ENCODE data around the gene EIF4E2. TPM values are rescaled to one million over a fixed set of nuclear protein-coding genes. Genes with fewer than 3 reads are reported as not detected.

The EIF4E2 gene
- total RNA-seq, 2 donors from 2014 or later = 54.0 to 62.0 TPM

GRCh38 chr2:232542715-232543467, 7.6 kb upstream of the EIF4E2 start:
- ATAC-seq (no peak), DNase-seq (ENCODE audit: low spot score in 2 of 2) (peak in 1 of 2 donors; percentile 33)
- no peaks in the 10 kb centered on the region for H3K9me3 Mint-ChIP-seq

DNA sequence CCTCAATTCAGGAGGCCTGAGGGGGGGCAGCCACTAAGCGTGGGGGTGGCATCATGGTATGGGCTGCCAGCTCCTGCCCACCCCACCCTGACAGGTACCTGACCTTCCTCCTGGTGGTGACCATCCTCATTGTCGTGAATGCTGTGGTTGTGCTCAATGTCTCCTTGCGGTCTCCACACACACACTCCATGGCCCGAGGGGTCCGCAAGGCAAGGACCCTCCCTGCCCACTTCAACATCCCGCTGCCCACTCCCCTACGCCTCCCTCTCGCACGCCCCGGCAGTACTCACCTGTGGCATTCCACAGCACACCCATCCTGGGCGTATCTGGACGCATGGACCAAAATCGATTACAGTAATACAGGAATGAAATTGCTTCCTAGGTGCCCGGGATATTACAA, 7.0 kb upstream of the EIF4E2 start:
- ATAC-seq (no peak), DNase-seq (ENCODE audit: low spot score in 2 of 2) (no peak)
- peaks cover 15 to 35% of the 10 kb centered on the region in 2 donors for H3K36me3 Mint-ChIP-seq
- H3K27ac Mint-ChIP-seq = no peak overlapping the region
- H3K9me3 Mint-ChIP-seq = peaks cover 1 to 2% of the 10 kb centered on the region in 2 donors

More at GRCh38 chr2:232542715-232543467, 7.6 kb upstream of the EIF4E2 start:
- Mint-ChIP-seq H3K36me3 (peaks cover 10 to 30% of the 10 kb centered on the region in 2 donors), H3K27ac (no peak overlapping the region)

DNA sequence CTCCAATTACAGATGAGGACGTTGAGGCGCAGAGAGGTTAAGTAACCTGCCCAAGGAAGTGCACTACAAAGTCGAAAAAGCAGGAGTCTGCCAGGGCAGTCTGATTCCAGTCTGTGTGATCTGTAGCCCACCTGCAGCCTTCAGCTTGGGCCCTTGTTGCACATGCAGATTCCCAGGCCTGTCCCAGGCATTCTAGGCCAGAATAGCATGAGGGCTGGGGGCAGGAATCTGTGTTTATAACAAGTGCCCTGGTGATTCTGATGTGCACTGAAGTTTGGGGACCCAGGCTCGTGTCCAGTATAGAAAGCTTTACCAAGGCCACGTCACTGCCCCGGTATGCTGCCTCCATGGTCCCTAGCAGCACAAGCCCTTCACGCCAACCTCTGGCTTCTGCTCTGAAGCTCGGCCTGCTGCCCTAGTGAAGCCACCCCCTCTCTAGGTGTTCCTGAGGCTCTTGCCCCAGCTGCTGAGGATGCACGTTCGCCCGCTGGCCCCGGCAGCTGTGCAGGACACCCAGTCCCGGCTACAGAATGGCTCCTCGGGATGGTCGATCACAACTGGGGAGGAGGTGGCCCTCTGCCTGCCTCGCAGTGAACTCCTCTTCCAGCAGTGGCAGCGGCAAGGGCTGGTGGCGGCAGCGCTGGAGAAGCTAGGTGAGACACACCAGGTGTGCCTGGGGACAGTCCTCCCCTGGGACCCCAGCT, 6.4 kb upstream of the EIF4E2 start:
- ATAC-seq (no peak), DNase-seq (ENCODE audit: low spot score in 2 of 2) (no peak)
- H3K9me3 Mint-ChIP-seq = peaks cover 4% of the 10 kb centered on the region in 2 donors
- H3K27ac Mint-ChIP-seq = peak overlapping the region in 1 of 2 donors; percentile 50
- H3K36me3 Mint-ChIP-seq = peaks cover 21 to 41% of the 10 kb centered on the region in 2 donors

GRCh38 chr2:232544674-232545073, 5.8 kb upstream of the EIF4E2 start:
- H3K36me3 Mint-ChIP-seq = peaks cover 27 to 47% of the 10 kb centered on the region in 2 donors

DNA sequence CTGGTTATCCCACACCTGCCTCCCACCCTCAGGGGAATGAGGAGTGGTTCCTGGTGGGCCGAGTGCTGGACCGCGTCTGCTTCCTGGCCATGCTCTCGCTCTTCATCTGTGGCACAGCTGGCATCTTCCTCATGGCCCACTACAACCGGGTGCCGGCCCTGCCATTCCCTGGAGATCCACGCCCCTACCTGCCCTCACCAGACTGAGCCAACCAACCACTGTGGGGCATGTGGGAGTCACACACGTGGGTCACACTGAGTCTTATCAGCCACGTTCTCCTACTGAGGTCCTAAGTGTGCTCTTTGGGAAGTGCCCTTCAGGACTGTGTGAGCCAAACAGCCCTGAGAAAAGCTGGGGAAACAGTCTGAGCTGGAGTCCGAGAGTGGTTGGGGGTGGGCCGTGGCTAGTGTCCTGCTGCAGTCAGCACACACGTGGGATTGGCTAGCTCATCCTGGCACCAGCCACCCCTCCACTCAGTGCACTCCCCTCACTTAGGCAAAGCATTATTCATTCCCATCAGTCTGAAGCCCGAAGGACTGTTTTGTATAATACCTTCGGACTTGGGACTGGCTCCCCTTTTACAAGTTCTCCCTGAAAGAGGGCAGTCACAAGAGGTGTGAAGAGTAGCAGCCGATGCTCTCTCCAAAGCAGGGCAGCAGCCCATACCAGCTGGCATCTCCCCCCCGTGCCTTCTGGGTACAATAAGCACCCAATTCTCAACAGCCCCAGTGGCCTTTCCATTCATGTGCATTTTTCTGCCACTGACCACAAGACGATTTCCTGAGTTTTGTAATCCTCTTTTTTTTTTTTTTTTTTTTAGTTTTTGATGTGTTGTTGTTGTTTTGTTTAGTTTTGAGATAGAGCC, 4.7 kb upstream of the EIF4E2 start:
- no peak for ATAC-seq
- peaks cover 34 to 53% of the 10 kb centered on the region in 2 donors for H3K36me3 Mint-ChIP-seq
- H3K9me3 Mint-ChIP-seq = peaks cover 4% of the 10 kb centered on the region in 2 donors
- no peak for DNase-seq (ENCODE audit: low spot score in 2 of 2)
- peak overlapping the region in 1 of 2 donors; percentile 81 for H3K27ac Mint-ChIP-seq

More at GRCh38 chr2:232544674-232545073, 5.8 kb upstream of the EIF4E2 start:
- peaks cover 4% of the 10 kb centered on the region in 2 donors for H3K9me3 Mint-ChIP-seq
- H3K27ac Mint-ChIP-seq = peak overlapping the region in 1 of 2 donors; percentile 50
- ATAC-seq = no peak
- DNase-seq (ENCODE audit: low spot score in 2 of 2) = no peak

DNA sequence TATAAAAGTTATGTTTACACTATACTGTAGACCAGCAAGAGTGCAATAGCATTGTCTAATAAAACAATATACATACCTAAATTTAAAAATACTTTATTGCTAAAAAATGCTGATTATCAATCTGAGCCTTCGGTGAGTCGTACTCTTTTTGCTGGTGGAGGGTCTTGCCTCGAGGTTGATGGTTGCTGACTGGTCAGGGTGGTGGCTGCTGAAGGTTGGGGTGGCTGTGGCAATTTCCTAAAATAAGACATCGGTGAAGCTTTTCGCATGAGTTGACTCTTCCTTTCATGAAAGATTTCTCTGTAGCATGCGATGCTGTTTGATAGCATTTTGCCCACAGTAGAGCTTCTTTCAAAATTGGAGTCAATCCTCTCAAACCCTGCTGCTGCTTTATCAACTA, 2.5 kb upstream of the EIF4E2 start:
- ATAC-seq (no peak), DNase-seq (ENCODE audit: low spot score in 2 of 2) (no peak)
- peaks cover 4% of the 10 kb centered on the region in 2 donors for H3K9me3 Mint-ChIP-seq
- peaks cover 41 to 63% of the 10 kb centered on the region in 2 donors for H3K36me3 Mint-ChIP-seq
- no peak overlapping the region for H3K27ac Mint-ChIP-seq

- no peak for DNase-seq (ENCODE audit: low spot score in 2 of 2)
- Mint-ChIP-seq H3K27ac (peak overlapping the region; percentile 96 to 100), H3K36me3 (peaks cover 41 to 62% of the 10 kb centered on the region in 2 donors), H3K9me3 (peaks cover 4% of the 10 kb centered on the region in 2 donors)
- ATAC-seq = no peak
Measured at GRCh38 chr2:232549655-232550353, 685 bp upstream of the EIF4E2 start.

- ATAC-seq (no peak), DNase-seq (ENCODE audit: low spot score in 2 of 2) (no peak)
- Mint-ChIP-seq H3K27ac (peak overlapping the region; percentile 96 to 99), H3K9me3 (peaks cover 4% of the 10 kb centered on the region in 2 donors), H3K36me3 (peaks cover 41 to 53% of the 10 kb centered on the region in 2 donors)
Measured at GRCh38 chr2:232551250-232551638, 755 bp downstream of the EIF4E2 start.

- Mint-ChIP-seq H3K27ac (peak overlapping the region; percentile 96 to 99), H3K9me3 (peaks cover 4% of the 10 kb centered on the region in 2 donors), H3K36me3 (peaks cover 37 to 52% of the 10 kb centered on the region in 2 donors)
- ATAC-seq (no peak), DNase-seq (ENCODE audit: low spot score in 2 of 2) (no peak)
Measured at GRCh38 chr2:232551776-232552175, 1.3 kb downstream of the EIF4E2 start.

- Mint-ChIP-seq H3K36me3 (peaks cover 8 to 27% of the 10 kb centered on the region in 2 donors), H3K9me3 (no peaks in the 10 kb centered on the region), H3K27ac (no peak overlapping the region)
- DNase-seq (ENCODE audit: low spot score in 2 of 2) (no peak), ATAC-seq (no peak)
Measured at GRCh38 chr2:232556426-232556825, 5.9 kb downstream of the EIF4E2 start.

DNA sequence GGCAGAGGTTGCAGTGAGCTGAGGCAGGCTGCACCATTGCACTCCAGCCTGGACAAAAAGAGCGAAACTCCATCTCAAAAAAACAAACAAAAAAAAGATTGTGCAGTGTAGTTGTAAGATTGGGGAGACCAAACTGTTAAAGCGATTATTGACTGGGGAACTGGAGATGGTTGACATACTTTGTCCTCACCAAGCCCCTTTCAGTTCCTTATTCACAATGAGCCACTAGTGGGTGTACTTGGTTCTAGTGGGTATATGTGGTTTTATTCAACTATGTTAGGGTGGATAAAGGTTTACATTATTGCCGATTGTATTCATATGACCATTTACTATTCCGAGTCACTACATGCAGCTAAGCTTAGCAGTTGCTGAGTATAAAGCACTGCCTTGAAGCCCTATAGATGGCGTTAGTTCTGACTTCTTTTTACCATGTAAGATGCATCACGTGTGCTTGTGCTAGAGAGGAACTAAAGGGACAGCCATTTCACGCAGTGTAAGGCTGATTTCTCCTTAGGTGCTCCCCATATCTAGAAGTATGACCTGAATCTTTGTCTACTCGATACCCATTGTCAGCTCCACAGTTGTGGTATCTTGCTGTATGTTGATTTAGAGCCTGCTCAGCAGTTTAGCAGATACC, 12.1 kb downstream of the EIF4E2 start:
- peaks cover 4 to 20% of the 10 kb centered on the region in 2 donors for H3K36me3 Mint-ChIP-seq

GRCh38 chr2:232563580-232563979, 13.1 kb downstream of the EIF4E2 start:
- no peak for DNase-seq (ENCODE audit: low spot score in 2 of 2)
- peaks cover 0 to 17% of the 10 kb centered on the region in 2 donors for H3K36me3 Mint-ChIP-seq

More for the DNA sequence above, 12.1 kb downstream of the EIF4E2 start:
- ATAC-seq (no peak), DNase-seq (ENCODE audit: low spot score in 2 of 2) (no peak)
- H3K27ac Mint-ChIP-seq = no peak overlapping the region
- no peaks in the 10 kb centered on the region for H3K9me3 Mint-ChIP-seq

GRCh38 chr2:232567721-232568120, 17.2 kb downstream of the EIF4E2 start:
- Mint-ChIP-seq H3K27ac (no peak overlapping the region), H3K9me3 (no peaks in the 10 kb centered on the region), H3K36me3 (peaks cover 0 to 16% of the 10 kb centered on the region in 2 donors)
- ATAC-seq (no peak), DNase-seq (ENCODE audit: low spot score in 2 of 2) (no peak)

More at GRCh38 chr2:232563580-232563979, 13.1 kb downstream of the EIF4E2 start:
- no peak overlapping the region for H3K27ac Mint-ChIP-seq
- ATAC-seq = peak; percentile 31 to 51
- H3K9me3 Mint-ChIP-seq = no peaks in the 10 kb centered on the region

DNA sequence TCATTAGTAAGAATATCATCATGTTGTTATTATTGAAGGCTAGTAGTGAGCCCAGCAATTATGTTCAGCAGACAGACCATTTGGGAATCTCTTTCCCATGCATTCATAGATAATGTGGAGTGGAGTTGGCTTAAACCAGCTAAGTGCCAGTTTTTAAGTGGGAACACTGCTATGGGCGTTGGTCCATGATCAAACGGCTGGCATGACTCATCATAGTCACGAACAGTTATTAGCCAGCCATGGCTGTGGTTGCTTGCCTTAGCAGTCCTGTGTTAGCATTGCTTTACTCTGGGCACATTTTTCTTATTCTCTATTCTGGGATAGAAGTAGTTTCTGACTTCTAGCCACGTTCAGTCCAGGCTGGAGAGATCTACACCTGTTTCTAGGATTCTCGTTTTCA, 17.7 kb downstream of the EIF4E2 start:
- DNase-seq (ENCODE audit: low spot score in 2 of 2) (no peak), ATAC-seq (no peak)
- Mint-ChIP-seq H3K27ac (no peak overlapping the region), H3K9me3 (no peaks in the 10 kb centered on the region), H3K36me3 (peaks cover 0 to 16% of the 10 kb centered on the region in 2 donors)

GRCh38 chr2:232569541-232569940, 19.1 kb downstream of the EIF4E2 start:
- no peak for DNase-seq (ENCODE audit: low spot score in 2 of 2)
- Mint-ChIP-seq H3K36me3 (peaks cover 0 to 16% of the 10 kb centered on the region in 2 donors), H3K27ac (peak overlapping the region in 1 of 2 donors; percentile 82), H3K9me3 (no peaks in the 10 kb centered on the region)
- ATAC-seq = no peak

All from activated naive CD4-positive, alpha-beta T cell treated with anti-CD3 and anti-CD28 coated beads, Interleukin-2, amount 50 U/mL, for 72 hours (primary cell).